ENCODE measurements around the gene COL23A1.
"Not testable (repeated sequence)": the region's sequence is repeated elsewhere in the genome, so short reads cannot be mapped to it uniquely, and the experiment has no call there.

The COL23A1 gene

DNA sequence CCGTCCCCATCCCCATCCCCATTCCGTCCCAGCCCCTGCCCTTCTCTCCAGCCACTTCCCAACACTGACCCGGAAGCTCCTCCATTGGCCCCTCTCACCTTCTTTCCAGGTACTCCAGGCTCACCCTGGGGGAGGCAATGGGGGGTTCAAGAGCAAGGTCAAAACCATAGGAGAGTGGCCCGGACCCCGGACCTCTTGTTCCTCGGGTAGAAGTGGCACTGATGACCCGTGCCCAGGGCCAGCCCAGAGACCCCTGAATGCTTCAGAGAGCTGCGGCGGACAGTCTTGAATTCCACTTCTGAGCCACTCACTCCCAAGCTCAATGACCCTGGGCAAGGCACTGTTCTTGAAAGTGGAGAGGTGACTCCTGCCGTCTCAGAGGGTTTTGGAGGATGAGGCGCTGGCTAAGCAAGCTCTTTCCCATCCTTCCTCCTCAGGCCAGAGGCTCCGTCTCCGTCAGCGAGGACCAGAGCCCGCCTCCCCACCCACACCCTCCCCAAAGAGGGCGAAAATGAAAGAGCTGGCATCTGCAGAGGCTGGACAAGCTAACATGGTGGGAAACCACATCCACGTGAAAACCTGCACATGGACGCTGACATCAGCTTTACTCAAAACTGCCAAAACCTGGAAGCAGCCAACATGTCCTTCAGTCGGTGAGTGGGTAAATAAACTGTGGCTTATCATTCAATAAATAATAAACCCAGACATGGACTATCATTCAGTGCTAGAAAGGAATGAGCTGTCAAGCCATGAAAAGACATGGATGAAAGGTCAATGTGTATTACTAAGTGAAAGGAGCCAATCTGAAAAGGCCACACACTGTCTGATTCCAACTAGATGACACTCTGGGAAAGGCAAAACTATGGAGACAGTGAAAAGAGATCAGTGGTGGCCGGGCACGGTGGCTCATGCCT is 330.3 kb downstream of the COL23A1 start:
- no peak for DNase-seq (ENCODE audit: low spot score)

DNA sequence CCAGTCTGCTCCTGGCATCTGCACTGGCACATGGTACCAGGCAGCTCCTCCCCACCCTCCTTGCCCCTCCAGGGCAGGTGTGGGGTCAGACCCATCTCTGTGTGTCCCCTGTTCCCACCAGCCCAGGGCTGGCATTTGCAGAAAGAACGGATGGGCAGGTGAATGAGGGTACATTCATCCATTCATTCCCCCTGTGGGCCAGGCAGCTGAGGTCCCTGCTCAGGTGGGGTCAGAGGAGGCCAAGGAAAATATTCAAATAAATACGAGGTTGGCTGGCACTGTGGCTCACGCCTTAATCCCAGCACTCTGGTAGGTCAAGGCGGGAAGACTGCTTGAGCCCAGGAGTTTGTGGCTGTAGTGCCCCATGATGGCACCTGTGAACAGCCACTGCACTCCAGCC is 332.5 kb downstream of the COL23A1 start:
- DNase-seq (ENCODE audit: low spot score), result no peak

DNA sequence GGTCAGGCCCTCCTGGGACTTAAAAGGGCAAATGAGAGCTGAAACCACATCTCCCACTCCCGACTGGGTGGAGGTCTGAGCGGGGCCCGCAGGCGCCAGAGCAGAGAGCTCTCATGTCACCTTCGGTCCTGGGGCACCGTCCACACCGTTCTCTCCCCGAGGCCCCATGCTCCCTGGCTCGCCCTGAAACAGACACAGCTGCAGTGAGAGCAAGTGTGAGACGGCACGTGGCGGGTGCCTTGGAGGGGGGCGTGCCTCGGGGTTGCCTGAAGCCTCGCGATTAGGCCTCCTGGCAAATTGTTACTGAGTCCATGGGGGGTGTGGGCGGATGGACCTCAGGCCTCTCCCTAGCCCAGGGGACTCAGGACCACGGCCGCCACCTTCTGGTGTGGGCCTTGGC is 333.4 kb downstream of the COL23A1 start:
- DNase-seq (ENCODE audit: low spot score), result no peak

DNA sequence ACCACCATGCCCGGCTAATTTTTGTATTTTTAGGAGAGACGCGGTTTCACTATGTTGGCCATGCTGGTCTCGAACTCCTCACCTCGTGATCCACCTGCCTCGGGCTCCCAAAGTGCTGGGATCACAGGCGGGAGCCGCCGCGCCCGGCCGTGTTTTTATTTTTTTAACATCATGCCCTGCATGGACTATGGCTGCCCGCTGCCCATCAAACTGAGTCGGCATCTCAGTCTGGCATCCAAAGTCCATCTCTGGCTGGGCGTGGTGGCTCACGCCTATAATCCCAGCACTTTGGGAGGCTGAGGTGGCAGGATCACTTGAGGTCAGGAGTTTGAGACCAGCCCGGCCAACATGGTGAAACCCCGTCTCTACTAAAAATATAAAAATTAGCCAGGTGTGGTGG is 336.6 kb downstream of the COL23A1 start:
- not testable (repeated sequence) for DNase-seq (ENCODE audit: low spot score)

DNA sequence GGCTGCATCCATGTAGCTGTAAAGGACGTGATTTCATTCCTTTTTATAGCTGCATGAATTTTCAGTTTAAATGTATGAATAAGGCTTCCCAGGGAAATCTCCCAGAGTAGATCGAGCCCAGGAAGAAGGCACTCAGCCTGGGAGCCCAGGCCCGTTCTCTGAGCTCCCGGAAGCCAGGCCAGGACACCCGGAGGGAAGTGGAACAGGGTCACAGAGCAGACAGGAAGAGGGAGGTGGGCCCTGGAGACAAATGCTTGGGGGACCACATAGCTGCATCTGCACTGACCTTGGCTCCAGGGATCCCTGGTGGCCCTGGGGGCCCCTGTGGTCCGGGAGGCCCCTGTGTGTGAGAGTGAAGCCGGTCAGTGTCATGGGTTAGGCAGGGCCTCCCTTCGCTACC is 337.9 kb downstream of the COL23A1 start:
- DNase-seq (ENCODE audit: low spot score), result no peak

DNA sequence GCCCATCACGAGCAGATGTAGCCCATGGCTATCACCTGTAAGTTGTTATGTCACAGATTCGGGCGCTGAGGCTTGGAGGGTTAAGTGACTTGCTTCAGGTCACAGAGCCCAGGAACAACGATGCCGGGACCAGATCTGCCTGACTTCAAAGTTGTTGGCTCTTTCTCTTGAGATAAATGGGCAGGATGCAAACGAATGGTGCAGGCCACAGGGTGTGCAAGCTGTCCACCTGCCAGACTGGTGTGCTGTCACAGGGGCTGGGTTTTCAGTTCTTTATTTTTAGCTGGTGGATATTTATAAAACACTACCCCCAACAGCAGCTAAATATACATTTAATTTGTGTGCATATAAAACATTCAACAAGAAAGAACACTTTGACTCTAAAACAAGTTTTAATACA is 339.9 kb downstream of the COL23A1 start:
- DNase-seq (ENCODE audit: low spot score), result no peak

DNA sequence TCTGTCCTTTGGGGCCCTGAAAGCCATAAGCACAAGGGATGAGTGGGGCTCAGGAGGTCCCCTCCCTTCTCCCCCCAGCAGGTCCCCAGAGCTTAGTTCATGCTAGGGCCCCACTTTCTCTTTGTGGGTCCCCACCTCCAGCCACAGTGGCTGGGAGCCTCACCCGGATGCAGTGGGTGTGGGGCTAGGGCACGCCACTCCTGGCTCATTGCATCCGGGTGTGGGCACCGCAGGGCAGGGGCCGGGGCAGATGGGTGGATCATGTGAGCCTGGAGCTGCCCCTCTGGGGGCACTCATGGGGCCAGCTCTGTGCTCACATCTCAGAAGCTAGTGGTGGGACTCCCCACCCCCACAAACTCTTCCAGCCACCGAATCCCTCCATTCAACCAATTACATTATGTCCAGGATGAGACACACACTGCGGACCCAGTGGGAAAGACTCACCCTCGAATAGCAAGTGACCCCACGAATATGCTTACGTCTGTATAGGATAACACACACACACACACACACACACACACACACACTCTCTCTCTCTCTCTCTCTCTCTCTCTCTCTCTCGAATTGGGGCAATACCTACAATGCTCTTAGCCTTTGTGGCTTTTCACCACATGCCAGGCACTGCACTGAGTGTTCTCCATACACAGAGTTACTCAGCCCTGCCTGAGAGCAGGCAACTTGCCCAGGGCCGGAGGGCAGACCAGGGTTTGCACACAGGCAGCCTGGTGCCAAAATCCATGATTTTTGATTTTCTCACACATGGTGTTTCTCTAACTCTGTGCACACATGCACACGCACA is 340.8 kb downstream of the COL23A1 start:
- peak; percentile 61 for DNase-seq (ENCODE audit: low spot score)

DNA sequence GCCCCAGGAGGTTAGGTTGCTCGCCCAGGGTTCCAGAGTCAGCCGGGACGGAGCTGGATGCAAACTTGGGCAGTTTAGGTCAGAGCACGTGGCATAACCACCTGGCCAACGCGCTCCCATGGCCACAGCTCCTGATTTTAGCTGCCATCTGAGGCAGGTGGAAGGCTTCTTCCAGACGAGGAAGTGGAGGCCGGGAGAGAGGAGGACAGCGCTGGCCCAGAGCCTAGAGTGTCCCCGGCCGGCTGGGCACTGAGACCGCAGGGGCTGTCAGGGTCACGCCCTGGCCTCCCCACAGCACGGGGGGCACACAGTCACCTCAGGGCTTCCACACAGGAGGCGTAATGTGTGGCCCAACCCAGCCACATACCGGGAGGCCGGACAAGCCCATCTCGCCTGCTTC is 341.4 kb downstream of the COL23A1 start:
- no peak for DNase-seq (ENCODE audit: low spot score)

DNA sequence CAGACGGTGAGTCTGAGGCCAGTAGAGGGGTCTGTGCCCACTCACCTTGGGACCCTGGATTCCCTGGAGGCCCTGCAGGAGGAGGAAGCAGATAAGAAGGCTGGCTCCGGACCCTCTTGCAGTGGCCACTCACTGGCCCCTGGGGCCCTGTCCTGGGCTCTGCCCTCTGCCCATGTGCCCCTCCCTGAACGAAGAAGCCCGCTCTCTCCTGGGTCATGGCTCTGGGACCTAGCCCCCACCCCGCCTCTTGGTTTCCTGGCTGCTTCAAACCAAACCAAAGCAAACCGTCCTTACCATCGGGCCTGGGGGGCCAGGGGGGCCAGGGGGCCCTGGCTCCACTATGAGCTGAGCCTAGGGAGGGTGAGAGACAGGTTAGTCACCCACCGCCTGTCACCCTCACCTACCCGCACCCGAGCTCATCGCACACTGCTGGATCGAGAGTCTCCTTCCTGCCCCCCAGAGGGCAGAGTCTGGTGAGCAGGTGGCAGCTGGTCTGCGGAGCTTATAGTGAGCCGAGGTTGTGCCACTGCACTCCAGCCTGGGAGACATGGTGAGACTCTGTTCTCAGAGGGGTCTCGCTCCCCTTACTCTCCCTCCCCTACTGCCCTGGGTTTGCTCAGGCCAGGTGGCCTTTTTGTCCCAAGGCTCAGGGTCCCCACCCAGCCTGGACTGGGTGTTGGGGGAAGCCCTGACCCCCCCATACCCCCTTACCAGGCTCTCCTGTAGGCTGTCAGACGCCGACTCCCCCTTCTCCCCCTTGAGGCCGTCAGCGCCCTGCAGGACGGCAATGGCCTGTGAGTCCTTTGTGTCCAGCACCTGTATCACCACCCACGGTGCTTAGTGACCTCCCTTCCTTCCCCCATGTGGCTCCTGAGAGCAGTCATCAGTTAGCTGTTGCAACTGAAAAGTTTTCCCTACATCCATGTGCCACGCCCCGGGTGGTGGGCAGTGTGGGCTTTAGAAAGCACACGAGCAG is 342.4 kb downstream of the COL23A1 start:
- DNase-seq (ENCODE audit: low spot score), result peak; percentile 40

DNA sequence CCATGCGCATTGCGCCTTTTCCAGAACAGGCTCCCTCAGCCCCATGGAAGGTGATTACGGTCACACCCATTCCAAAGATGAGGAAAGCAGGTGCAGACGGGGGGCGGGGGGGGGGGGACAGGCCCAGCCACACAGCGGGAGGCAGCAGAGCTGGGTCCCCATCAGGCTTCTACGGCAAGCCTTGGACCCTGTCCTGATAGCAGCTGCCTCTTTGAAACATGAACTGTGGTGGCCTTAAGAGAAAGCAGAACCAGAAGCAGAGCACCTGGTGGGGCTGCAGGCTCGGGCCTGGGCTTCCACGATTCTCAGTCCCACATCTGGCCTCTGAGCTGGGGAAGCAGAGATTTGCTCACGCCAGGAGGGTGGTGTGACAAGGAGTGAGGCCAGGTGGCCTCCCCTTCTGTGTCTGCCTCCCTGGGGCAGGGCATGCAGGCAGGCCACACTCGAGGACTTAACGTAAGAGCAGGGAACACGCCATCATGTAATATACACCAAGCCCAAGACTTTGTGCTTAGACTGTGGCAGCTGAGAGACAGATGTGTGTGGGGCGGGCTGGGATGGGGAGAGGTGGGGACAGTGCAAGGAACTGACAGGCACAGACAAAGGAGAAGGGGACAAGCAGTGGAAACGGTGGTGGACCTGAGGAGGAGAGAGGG is 343.4 kb downstream of the COL23A1 start:
- DNase-seq (ENCODE audit: low spot score), result no peak

DNA sequence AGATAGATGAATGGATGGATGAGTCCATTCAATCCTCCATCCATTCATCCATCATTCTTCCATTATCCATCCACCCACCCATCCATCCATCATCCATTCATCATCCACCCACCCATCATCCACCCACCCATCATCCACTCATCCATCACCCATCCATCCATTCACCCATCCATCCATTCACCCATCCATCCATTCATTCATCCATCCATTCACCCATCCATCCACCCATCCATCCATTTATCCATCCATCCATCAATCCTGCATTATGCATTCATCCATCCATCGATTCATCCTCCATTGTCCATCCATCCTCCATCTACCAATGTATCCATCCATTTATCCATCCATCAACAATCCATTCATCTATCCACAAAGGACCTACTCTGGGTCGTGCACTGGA is 344.8 kb downstream of the COL23A1 start:
- DNase-seq (ENCODE audit: low spot score), result no peak

DNA sequence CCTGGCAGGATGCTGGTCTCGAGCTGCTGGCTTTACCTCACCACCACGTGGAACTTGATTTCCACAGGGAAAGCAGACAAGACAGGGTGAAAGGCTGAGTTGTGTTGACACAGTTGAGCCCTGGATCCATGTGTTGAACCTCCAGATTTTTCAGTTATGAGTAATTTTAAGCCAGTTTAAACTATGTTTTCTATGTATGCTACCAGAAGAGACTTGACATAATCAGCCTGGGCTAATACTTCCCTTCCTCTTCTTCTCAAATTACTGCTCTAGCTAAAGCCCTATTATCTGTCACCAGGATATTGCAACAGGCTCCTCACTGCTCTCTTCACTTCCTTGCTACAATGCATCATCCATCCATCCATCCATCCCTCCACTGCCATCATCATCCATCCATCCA is 345.6 kb downstream of the COL23A1 start:
- DNase-seq (ENCODE audit: low spot score), result no peak

DNA sequence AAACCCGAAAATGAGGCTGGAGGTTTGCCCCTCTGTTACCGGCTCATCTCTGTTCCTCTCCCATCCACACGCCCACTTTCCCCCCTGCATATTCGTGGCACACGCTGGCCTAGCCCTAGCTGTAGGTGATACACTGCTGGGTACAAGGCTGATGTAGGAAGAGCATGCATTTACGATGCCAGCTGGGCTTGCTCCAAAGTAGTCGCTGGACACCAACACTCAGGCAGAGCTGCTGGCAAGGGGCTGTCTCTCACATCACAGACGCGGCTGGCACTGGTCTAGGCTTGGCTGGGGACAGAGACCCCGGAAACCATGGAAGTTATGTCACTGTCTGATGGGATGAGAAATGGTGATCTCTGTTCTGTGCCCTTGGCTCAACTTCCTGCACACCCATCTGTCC is 347.8 kb downstream of the COL23A1 start:
- no peak for DNase-seq (ENCODE audit: low spot score)

DNA sequence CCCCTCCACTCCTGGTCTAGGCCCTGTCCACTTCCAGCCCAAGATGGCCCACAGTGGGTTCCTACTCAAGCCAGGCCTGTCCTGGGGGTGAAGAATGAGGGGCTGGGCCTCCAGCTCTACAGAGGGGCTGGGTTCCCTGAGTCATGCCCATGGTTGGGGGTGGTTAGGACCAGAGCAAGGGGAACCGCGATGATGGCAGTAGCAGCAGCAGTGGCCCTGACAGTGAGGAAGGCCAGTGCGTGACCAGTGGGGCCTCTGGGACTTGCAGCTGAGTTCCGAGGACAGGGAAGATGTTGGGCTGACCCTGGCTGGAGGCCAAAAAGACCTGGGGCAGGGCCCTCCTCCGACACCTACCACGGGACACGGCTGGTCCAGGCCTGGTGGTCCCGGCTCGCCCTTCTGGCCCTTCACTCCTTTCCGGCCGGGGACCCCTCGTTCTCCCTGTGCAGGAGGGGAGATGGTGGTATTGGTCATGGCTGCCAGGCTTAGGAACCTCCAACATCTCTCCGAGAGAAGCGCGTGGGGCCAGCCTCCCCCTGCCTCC is 348.4 kb downstream of the COL23A1 start:
- no peak for DNase-seq (ENCODE audit: low spot score)

DNA sequence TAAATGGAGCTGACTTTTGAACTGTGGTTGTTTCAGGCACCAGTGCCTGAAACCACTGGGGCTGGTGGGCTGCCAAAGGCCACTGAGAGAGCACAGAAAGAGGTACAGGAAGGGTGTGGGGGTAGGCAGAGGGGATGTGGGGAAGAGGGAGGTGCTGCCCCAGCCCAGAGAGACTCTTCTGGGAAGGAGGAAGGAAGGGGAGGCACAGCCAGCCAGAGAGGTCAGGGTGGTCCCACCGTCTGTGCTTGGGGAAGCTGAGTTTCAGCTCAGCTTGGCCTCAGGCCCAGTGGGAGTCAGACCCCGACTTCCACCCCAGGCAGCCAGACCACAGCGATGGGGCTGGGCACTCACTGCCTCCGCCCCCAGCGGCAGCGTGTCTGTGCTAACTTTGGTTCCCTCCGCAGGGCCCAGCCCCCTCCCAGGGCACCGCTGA is 348.9 kb downstream of the COL23A1 start:
- no peak for DNase-seq (ENCODE audit: low spot score)

DNA sequence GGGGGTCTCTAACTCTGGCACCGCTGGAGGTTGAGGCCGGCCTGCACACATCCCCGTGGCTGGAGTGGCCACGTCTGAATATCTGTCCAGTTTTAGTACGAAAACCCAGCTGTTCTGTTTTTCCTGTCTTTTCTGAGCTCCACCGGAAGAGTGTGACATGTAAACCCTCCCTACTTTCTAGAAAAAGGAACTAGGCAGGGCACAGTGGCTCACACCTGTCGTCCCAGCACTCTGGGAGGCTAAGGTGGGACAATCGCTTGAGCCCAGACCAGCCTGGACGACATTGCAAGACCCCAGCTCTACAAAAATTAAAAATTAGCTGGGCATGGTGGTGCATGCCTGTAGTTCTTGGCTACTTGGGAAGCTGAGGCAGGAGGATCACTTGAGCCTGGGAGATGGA is 349.4 kb downstream of the COL23A1 start:
- DNase-seq (ENCODE audit: low spot score), result no peak

DNA sequence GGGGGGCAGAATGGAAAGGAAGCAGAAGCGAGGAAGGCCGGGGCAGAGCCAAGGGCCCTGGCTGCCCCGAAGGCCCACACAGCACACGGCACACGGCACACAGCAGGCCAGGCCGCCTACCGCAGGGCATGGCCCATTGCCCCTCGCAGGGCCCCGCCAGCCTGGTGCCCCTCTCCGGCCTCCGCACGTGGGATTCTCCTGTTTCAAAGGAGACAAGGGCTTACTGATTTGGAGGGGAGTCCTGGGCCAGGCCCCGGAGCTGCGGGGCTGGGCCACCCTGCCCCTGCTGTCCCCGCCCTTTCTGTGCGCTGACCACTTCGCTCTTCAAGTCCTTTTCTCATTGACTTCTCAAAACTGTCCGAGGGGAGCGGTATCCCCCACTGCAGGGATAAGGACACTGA is 349.9 kb downstream of the COL23A1 start:
- DNase-seq (ENCODE audit: low spot score), result no peak

DNA sequence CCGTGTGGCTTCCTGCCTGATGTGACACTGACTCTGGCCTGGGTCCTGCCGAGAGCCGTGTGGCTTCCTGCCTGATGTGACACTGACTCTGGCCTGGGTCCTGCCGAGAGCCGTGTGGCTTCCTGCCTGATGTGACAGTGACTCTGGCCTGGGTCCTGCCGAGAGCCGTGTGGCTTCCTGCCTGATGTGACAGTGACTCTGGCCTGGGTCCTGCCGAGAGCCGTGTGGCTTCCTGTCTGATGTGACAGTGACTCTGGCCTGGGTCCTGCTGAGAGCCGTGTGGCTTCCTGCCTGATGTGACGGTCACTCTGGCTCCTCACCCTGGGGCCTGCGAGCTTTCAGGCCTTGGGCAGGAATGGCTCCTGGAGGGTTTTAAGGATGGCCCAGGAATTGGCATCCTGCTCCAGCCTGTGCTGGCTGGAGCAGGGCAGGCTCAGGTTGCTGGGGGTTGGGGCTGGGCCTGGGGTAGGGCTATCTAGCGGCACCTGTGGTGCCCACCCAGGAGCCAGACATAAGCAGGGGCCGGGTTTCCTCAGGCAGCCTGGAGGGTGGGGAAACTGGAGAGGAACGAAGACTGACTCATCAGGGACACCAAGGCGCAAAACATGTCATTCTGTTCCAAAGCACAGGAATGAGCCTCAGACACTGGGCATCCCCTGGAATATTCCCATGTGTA is 350.4 kb downstream of the COL23A1 start:
- DNase-seq (ENCODE audit: low spot score), result not testable (repeated sequence)

DNA sequence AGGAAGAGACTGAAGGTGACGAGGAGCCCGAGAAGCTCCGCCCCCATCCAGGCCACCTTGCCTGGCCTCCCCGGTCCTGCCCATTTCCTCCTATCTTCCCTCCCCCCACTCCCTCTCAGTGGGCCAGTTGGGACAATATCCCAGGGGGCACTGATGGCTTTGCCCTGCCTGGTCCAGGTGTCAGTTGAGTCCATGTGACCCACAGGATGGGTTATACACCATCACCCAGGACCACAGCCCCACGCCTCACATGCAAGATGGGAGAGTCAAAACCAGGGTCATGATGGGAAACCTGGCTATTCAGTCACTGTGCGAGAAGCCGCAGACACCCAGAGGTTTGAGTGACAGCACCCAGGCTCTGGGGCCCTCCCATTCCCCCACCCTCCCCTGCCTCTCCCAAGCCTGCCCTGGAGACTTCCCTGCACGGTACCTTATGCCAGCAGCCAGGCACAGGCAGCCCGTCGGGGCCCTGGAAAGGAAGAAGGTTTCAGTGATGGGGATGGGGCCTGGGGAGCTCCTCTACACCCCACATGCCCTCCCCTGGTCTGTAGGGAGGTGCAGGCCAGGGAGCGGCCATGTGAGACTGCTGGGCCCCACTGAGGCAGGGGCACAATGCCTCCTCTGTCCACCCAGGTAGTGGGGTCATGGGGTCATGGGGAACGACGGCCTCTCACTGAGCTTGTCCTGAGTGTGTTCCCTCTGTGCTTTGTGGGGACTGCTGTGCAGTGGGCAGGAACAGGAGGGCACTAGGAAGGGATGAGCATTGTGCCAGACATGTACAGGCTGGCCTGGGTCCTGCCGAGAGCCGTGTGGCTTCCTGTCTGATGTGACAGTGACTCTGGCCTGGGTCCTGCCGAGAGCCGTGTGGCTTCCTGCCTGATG is 351.2 kb downstream of the COL23A1 start:
- peak; percentile 32 for DNase-seq (ENCODE audit: low spot score)

DNA sequence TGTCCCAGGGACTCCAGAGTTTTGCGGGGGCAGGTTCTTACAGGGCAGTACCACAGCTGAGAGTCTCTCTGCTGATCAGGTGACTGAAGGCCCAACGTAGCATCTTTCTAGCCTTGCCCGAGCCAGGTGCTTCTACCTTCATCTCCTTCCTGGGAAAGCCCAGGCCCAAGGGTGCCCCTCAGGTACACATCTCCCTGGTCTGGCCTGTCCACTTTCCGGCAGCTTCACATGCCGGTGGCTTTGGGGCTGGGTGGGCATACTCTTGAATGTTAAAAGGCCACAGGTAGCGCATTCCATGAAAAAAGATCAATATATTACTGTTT is 351.9 kb downstream of the COL23A1 start:
- DNase-seq (ENCODE audit: low spot score), result no peak

All from CD4-positive, alpha-beta T cell treated with Interleukin-2 at 100 ng/mL for 4 hours (primary cell).